GM10266 (cell line): ENCODE measurements around the gene SLC35B4.

ENCODE experiments used
- DNase-seq: peaks from one replicate; pipeline ENCODE4 v3.0.0; 2012; ENCODE audit errors: extremely low spot score
- CTCF ChIP-seq: IDR thresholded peaks from 2 replicates; pipeline ENCODE4 v1.5.1; 2012; ENCODE audit warnings: mild to moderate bottlenecking, low read depth; ENCODE audit not compliant: control insufficient read depth, insufficient read depth; ENCODE audit errors: missing control alignments

The SLC35B4 gene

DNA sequence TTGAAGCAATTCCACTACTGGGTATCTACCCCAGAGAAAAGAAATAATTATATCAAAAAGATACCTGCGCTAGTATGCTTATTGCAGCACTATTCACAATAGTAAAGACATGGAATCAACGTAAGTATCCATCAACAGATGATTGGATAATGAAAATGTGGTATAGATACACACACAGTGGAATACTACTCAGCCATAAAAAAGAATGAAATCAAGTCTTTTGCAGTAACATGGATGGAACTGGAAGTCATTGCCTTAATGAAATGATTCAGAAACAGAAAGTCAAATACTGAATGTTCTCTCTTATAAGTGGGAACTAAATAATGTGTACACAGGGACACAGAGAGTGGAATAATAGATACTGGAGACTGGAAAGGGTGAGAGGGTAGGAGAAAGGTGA is 7.4 kb upstream of the SLC35B4 start:
- TF ChIP-seq CTCF = no peak
- no peak for DNase-seq

GRCh38 chr7:134320201-134320600 is 3.5 kb upstream of the SLC35B4 start:
- TF ChIP-seq CTCF = no peak
- DNase-seq = no peak

DNA sequence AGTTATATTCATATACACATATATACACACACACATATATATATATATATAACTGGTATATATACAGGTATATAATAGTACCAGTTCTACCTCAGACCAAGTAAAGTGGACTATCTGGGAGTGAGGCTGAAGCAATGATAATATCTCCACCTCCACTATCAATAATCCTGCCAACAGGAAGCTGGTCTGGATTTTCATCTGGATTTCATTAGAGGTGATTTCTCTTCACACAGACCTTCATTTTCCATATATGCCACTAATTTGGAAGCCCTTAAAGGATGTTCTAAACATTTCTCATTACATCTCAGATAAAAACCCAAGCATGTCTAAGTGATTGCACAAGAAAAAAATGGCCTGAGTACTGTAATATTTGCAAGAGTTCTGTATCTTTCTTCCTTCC is 1.7 kb upstream of the SLC35B4 start:
- no peak for DNase-seq

DNA sequence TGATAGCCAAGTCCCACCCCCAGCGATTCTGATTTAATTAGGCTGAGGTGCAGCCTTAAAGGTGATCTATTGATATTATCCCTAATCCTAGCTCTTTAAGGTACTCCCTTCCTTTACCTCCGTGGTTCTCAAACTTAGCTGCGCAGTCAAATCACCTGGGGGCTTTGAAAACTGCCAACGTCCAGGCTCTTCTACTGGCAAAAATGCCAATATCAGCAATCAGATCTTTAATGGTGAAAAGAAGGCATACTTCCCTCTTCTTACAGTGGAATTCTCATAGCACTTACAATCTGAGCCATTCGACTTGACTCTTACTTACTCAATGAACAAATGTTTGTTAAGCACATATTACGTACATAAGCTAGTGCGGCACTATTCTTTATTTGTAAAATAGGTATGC is 704 bp upstream of the SLC35B4 start:
- TF ChIP-seq CTCF = no peak

More for the DNA sequence above, 1.7 kb upstream of the SLC35B4 start:
- TF ChIP-seq CTCF = no peak

GRCh38 chr7:134315679-134316538 is 821 bp downstream of the SLC35B4 start:
- DNase-seq = peak; percentile 20
- TF ChIP-seq CTCF = no peak

More for the DNA sequence above, 704 bp upstream of the SLC35B4 start:
- DNase-seq = no peak

- no peak for TF ChIP-seq CTCF
- no peak for DNase-seq
Measured at GRCh38 chr7:134313543-134313942, 3.2 kb downstream of the SLC35B4 start.

DNA sequence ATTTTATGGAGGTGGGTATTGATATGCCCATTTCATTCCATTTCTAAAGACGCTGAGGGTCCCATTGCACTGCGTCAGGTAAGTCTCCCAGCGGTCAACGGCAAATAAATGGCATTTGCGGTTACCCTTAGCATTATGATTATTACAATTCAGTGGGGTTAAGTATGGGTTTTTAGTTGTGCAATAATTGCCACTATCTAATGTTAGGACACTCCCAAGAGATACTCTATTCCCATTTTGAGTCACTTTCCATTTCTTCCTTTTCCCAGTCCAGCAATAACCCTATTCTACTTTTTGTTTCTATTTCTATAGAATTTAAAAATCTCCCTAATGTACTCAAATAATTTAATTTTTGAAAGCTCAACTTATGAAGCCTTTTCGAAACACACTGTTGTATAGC is 4.0 kb downstream of the SLC35B4 start:
- no peak for TF ChIP-seq CTCF
- no peak for DNase-seq
